ENCODE measurements around the gene PROX1.

- TF ChIP-seq, protein P1, sequence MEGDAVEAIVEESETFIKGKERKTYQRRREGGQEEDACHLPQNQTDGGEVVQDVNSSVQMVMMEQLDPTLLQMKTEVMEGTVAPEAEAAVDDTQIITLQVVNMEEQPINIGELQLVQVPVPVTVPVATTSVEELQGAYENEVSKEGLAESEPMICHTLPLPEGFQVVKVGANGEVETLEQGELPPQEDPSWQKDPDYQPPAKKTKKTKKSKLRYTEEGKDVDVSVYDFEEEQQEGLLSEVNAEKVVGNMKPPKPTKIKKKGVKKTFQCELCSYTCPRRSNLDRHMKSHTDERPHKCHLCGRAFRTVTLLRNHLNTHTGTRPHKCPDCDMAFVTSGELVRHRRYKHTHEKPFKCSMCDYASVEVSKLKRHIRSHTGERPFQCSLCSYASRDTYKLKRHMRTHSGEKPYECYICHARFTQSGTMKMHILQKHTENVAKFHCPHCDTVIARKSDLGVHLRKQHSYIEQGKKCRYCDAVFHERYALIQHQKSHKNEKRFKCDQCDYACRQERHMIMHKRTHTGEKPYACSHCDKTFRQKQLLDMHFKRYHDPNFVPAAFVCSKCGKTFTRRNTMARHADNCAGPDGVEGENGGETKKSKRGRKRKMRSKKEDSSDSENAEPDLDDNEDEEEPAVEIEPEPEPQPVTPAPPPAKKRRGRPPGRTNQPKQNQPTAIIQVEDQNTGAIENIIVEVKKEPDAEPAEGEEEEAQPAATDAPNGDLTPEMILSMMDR (IDR thresholded peaks at IDR 0.05; ENCODE audit: insufficient read depth, low read length) = no peak
- TF ChIP-seq SPI1 (IDR thresholded peaks at IDR 0.05; ENCODE audit: borderline replicate concordance, low read depth) = no peak
These were observed 39.7 kb downstream of the PROX1 start for GRCh38 chr1:214027498-214027897.
